ENCODE data around the gene MLC1. TPM values are rescaled to one million over a fixed set of nuclear protein-coding genes. Genes with fewer than 3 reads are reported as not detected.

MLC1 gene
- total and polyA plus RNA-seq, 2 of the 4 experiments (the other 2 are of a cell fraction), result 0.10 TPM; not detected in 1

DNA sequence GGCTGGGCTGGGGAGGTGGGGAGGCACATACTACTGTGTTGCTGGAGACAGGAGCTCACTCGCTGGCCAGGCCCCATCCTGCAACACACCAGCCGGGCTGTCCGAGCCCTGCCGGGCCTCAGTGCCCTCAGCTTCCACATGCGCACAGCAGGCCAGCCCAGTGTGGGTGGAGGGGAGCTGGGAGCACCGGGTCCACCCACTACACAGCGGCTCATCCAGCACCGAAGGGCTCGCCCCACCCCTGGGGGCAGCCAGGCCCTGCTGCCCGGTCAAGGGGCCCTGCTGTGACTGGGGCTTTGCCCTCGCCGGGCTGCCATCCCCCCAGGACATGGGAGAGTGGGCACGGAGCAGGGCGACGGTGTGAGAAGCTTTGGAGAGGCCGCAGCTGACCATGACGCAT is 36.4 kb downstream of the MLC1 start:
- Histone ChIP-seq H3K36me3 (ENCODE audit: control insufficient read depth, insufficient read depth, low read length) (no peaks in the 10 kb centered on the region), H2BK20ac (ENCODE audit: low read depth, low read length) (no peak overlapping the region), H3K4me1 (ENCODE audit: control insufficient read depth, insufficient read depth, low read length) (no peaks in the 10 kb centered on the region), H3K27me3 (ENCODE audit: control insufficient read depth, insufficient read depth, low read length) (peaks cover 38% of the 10 kb centered on the region), H4K20me1 (ENCODE audit: insufficient read depth, low read length) (no peaks in the 10 kb centered on the region), H3K18ac (ENCODE audit: low read depth, low read length) (no peak overlapping the region), H2BK5ac (ENCODE audit: low read depth, low read length, poor library complexity, severe bottlenecking) (no peak overlapping the region), H2AK5ac (ENCODE audit: low read depth, low read length) (no peak overlapping the region), H2BK15ac (ENCODE audit: low read depth, low read length) (no peak overlapping the region), H3K23ac (ENCODE audit: low read depth, low read length) (no peak overlapping the region), H3K9me3 (ENCODE audit: control insufficient read depth, insufficient read depth, low read length) (peaks cover 11% of the 10 kb centered on the region), H4K8ac (ENCODE audit: low read depth in 2 of 2, low read length in 2 of 2) (no peak overlapping the region), H3K9me1 (ENCODE audit: insufficient read depth, low read length) (no peaks in the 10 kb centered on the region), H3K9ac (ENCODE audit: low read depth, low read length) (no peak overlapping the region), H3K27ac (ENCODE audit: insufficient read depth, low read length) (no peak overlapping the region), H3K4me2 (ENCODE audit: low read depth, low read length) (no peak overlapping the region), H2AK9ac (replicated peaks; ENCODE audit: low read depth, low read length, poor library complexity) (no peak overlapping the region), H3K14ac (replicated peaks; ENCODE audit: low read depth, low read length) (no peak overlapping the region), H2AFZ (replicated peaks; ENCODE audit: low read length, poor library complexity) (peak overlapping the region; percentile 14), H2BK120ac (ENCODE audit: low read depth, low read length) (no peak overlapping the region), H3K4me3 (ENCODE audit: insufficient read depth, low read depth, low read length) (no peak overlapping the region), H3K4ac (ENCODE audit: low read depth, low read length) (no peak overlapping the region), H3K79me1 (ENCODE audit: low read depth in 1 of 2, low read length in 2 of 2) (no peaks in the 10 kb centered on the region), H3K56ac (ENCODE audit: extremely low read depth, insufficient read depth, low read length) (no peak overlapping the region), H4K5ac (ENCODE audit: low read depth, low read length) (no peak overlapping the region), H4K91ac (ENCODE audit: insufficient read depth, low read depth, low read length) (no peak overlapping the region)
- dilution Hi-C loops (cut with HindIII; ENCODE audit: low sequenced_read_pairs, unreplicated experiment), result no loop called here
- CTCF ChIA-PET, result no interaction called here
- in situ Hi-C loops (cut with MboI; ENCODE audit: low sequenced_read_pairs), result no loop called here
- TF ChIP-seq CEBPB (IDR thresholded peaks at IDR 0.05; ENCODE audit: low read depth, low read length), result no peak
- TF ChIP-seq, protein P1, sequence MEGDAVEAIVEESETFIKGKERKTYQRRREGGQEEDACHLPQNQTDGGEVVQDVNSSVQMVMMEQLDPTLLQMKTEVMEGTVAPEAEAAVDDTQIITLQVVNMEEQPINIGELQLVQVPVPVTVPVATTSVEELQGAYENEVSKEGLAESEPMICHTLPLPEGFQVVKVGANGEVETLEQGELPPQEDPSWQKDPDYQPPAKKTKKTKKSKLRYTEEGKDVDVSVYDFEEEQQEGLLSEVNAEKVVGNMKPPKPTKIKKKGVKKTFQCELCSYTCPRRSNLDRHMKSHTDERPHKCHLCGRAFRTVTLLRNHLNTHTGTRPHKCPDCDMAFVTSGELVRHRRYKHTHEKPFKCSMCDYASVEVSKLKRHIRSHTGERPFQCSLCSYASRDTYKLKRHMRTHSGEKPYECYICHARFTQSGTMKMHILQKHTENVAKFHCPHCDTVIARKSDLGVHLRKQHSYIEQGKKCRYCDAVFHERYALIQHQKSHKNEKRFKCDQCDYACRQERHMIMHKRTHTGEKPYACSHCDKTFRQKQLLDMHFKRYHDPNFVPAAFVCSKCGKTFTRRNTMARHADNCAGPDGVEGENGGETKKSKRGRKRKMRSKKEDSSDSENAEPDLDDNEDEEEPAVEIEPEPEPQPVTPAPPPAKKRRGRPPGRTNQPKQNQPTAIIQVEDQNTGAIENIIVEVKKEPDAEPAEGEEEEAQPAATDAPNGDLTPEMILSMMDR (conservative IDR thresholded peaks at IDR 0.05; ENCODE audit: low read depth, low read length), result no peak
- intact Hi-C loops (cut with micrococcal nuclease), result no loop called here
- no peak for DNase-seq
- POLR2A ChIA-PET (ENCODE audit: unreplicated experiment), result no interaction called here
- 61% methylated on average over 7 of the region's 17 CpGs; no CpG with 5 or more reads in 1 of the 2 experiments for WGBS, 2 experiments (ENCODE audit: extremely low coverage in 2 of 2, insufficient read length in 1 of 2)
- no TSS peak for BruUV-seq (replicated peaks)
- ATAC-seq (ENCODE audit: low read depth), result no peak
